HEK293 (cell line): ENCODE data around the gene ERRFI1.
A peak's percentile ranks its signal among the peaks of the same experiment; 100 is the strongest.
"Not testable (repeated sequence)": the region's sequence is repeated elsewhere in the genome, so short reads cannot be mapped to it uniquely, and the experiment has no call there.

Experiments used
- CTCF ChIA-PET: fragments of 350-600 bp; formaldehyde crosslinking; extraction: SDS; loops from one replicate; lab custom pipeline; 2021; ENCODE audit warnings: antibody characterized with exemption; lab: Yijun Ruan, JAX
- POLR2A ChIA-PET: fragments of 300-600 bp; formaldehyde crosslinking; extraction: SDS; loops from one replicate; lab custom pipeline; 2020; ENCODE audit warnings: antibody characterized with exemption, inconsistent platforms; lab: Yijun Ruan, JAX
- H3K27ac ChIP-seq: fragments of 200-500 bp; sonication (Bioruptor generic); 2 replicates; pipeline ENCODE4 v1.5.1; 2014; ENCODE audit warnings: low read depth, low read length, control low read depth, inconsistent platforms; ENCODE audit errors: extremely low read depth
- H3K36me3 ChIP-seq, 2 experiments: fragments of 200-500 bp in 1 of 2; sonication (Bioruptor generic) in 1 of 2; 1 replicate in 1 of 2; 2 replicates in 1 of 2; pipeline ENCODE4 v1.5.1; 2014 to 2017; ENCODE audit warnings: inconsistent platforms in 2 of 2, low read length in 2 of 2; ENCODE audit not compliant: control insufficient read depth in 2 of 2, insufficient read depth in 1 of 2
- H3K4me1 ChIP-seq: fragments of 200-500 bp; sonication (Bioruptor generic); 2 replicates; pipeline ENCODE4 v1.5.1; 2014; ENCODE audit warnings: mild to moderate bottlenecking, low read length, inconsistent platforms; ENCODE audit not compliant: control insufficient read depth, insufficient read depth
- H3K4me3 ChIP-seq: 2 replicates; pipeline ENCODE4 v1.5.1; 2011; ENCODE audit warnings: low read depth, mild to moderate bottlenecking, control low read depth, low read length, moderate library complexity
- H3K9me3 ChIP-seq: fragments of 200-500 bp; sonication (Bioruptor generic); 2 replicates; pipeline ENCODE4 v1.5.1; 2014; ENCODE audit warnings: low read depth, low read length, inconsistent platforms; ENCODE audit not compliant: control insufficient read depth, insufficient read depth
- GLI4 ChIP-seq: fragments of 450-650 bp; formaldehyde crosslinking; IDR thresholded peaks from 2 replicates; pipeline ENCODE4 v1.5.1; 2016; ENCODE audit warnings: missing biosample characterization, missing genetic modification characterization
- HIC1 ChIP-seq: fragments of 450-650 bp; formaldehyde crosslinking; IDR thresholded peaks from 2 replicates; pipeline ENCODE4 v1.5.1; 2016; ENCODE audit warnings: missing biosample characterization, missing genetic modification characterization
- KLF10 ChIP-seq: fragments of 450-650 bp; IDR thresholded peaks from 2 replicates; pipeline ENCODE4 v1.5.1; 2018; ENCODE audit warnings: missing biosample characterization, mild to moderate bottlenecking, missing genetic modification characterization
- OSR2 ChIP-seq: fragments of 450-650 bp; formaldehyde crosslinking; IDR thresholded peaks from 2 replicates; pipeline ENCODE4 v1.5.1; 2016; ENCODE audit warnings: missing biosample characterization, missing genetic modification characterization
- OVOL3 ChIP-seq: fragments of 450-650 bp; formaldehyde crosslinking; IDR thresholded peaks from 2 replicates; pipeline ENCODE4 v1.5.1; 2016; ENCODE audit warnings: missing biosample characterization, missing genetic modification characterization
- TRIM28 ChIP-seq: IDR thresholded peaks from 2 replicates; pipeline ENCODE4 v1.6.1; 2011; ENCODE audit warnings: low read length, control low read depth, borderline replicate concordance
- ZBTB21 ChIP-seq: fragments of 450-650 bp; formaldehyde crosslinking; IDR thresholded peaks from 2 replicates; pipeline ENCODE4 v1.5.1; 2017; ENCODE audit warnings: missing biosample characterization, missing genetic modification characterization
- ZFP3 ChIP-seq: fragments of 450-650 bp; formaldehyde crosslinking; IDR thresholded peaks from 2 replicates; pipeline ENCODE4 v1.5.1; 2016; ENCODE audit warnings: low read depth, missing biosample characterization, missing genetic modification characterization
- ZNF311 ChIP-seq: fragments of 450-650 bp; formaldehyde crosslinking; IDR thresholded peaks from 2 replicates; pipeline ENCODE4 v1.5.1; 2017; ENCODE audit warnings: missing biosample characterization, missing genetic modification characterization, borderline replicate concordance
- ZNF366 ChIP-seq: fragments of 450-650 bp; formaldehyde crosslinking; conservative IDR thresholded peaks from 2 replicates; pipeline ENCODE4 v1.5.1; 2016; ENCODE audit warnings: missing biosample characterization, missing genetic modification characterization
- ZNF449 ChIP-seq: fragments of 450-650 bp; formaldehyde crosslinking; IDR thresholded peaks from 2 replicates; pipeline ENCODE4 v1.5.1; 2017; ENCODE audit warnings: missing biosample characterization, mild to moderate bottlenecking, missing genetic modification characterization, moderate library complexity
- ZNF501 ChIP-seq: fragments of 450-650 bp; formaldehyde crosslinking; IDR thresholded peaks from 2 replicates; pipeline ENCODE4 v1.5.1; 2016; ENCODE audit warnings: missing biosample characterization, missing genetic modification characterization
- ZNF623 ChIP-seq: fragments of 450-650 bp; formaldehyde crosslinking; IDR thresholded peaks from 2 replicates; pipeline ENCODE4 v1.5.1; 2016; ENCODE audit warnings: missing biosample characterization, missing genetic modification characterization
- ZNF677 ChIP-seq: fragments of 450-650 bp; IDR thresholded peaks from 2 replicates; pipeline ENCODE4 v1.5.0; 2018; ENCODE audit warnings: missing biosample characterization, mild to moderate bottlenecking, missing genetic modification characterization, moderate library complexity
- ZNF701 ChIP-seq: fragments of 450-650 bp; formaldehyde crosslinking; IDR thresholded peaks from 2 replicates; pipeline ENCODE4 v1.5.1; 2016; ENCODE audit warnings: missing biosample characterization, missing genetic modification characterization
- ZNF747 ChIP-seq: fragments of 450-650 bp; formaldehyde crosslinking; IDR thresholded peaks from 2 replicates; pipeline ENCODE4 v1.5.1; 2016; ENCODE audit warnings: missing biosample characterization, missing genetic modification characterization
- TF ChIP-seq, protein P1 (sequence below): fragments of 450-650 bp; formaldehyde crosslinking; IDR thresholded peaks from 2 replicates; pipeline ENCODE4 v1.5.1; 2016; ENCODE audit warnings: missing biosample characterization, missing genetic modification characterization
- TF ChIP-seq, protein P2 (sequence below): fragments of 450-650 bp; IDR thresholded peaks from 2 replicates; pipeline ENCODE4 v1.5.1; 2018; ENCODE audit warnings: missing biosample characterization, missing genetic modification characterization

ERRFI1 gene

DNA sequence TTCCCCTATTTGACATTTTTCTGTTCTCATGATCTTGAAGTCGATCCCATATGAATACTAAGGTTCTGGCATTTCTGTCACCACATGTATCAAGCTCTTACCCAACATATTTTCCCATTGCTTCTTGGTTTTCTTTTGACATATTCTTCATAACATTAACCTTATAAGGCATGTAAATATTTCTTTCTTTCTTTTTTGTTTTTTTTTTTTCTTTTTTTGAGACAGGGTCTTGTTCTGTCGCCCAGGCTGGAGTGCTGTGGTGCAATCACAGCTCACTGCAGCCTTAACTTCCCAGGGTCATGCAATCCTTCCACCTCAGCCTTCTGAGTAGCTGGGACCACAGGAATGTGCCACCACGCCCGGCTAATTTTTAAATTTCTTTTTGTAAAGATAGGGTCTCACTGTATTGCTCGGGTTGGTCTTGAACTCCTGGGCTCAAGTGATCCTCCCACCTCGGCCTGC lies 33.1 kb upstream of the ERRFI1 start:
- Histone ChIP-seq H3K4me3 (no peak overlapping the region), H3K9me3 (no peaks in the 10 kb centered on the region), H3K4me1 (peaks cover under 1% of the 10 kb centered on the region), H3K36me3 (no peaks in the 10 kb centered on the region), H3K27ac (no peak overlapping the region)
- TF ChIP-seq ZNF623 (tag by site-specific recombination) (no peak), ZNF747 (no peak), ZNF311 (no peak), TRIM28 (no peak), HIC1 (tag by site-specific recombination) (no peak), ZBTB21 (tag by site-specific recombination) (no peak), OSR2 (tag by site-specific recombination) (no peak), OVOL3 (tag by site-specific recombination) (no peak), ZNF677 (no peak), ZNF501 (tag by site-specific recombination) (no peak), GLI4 (no peak), ZNF449 (tag by site-specific recombination) (no peak), KLF10 (no peak), ZNF701 (no peak), ZFP3 (tag by site-specific recombination) (no peak)
- TF ChIP-seq, protein P1, sequence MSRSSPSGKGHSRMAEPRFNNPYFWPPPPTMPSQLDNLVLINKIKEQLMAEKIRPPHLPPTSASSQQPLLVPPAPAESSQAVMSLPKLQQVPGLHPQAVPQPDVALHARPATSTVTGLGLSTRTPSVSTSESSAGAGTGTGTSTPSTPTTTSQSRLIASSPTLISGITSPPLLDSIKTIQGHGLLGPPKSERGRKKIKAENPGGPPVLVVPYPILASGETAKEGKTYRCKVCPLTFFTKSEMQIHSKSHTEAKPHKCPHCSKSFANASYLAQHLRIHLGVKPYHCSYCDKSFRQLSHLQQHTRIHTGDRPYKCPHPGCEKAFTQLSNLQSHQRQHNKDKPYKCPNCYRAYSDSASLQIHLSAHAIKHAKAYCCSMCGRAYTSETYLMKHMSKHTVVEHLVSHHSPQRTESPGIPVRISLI (tag by site-specific recombination) = no peak
- TF ChIP-seq, protein P2, sequence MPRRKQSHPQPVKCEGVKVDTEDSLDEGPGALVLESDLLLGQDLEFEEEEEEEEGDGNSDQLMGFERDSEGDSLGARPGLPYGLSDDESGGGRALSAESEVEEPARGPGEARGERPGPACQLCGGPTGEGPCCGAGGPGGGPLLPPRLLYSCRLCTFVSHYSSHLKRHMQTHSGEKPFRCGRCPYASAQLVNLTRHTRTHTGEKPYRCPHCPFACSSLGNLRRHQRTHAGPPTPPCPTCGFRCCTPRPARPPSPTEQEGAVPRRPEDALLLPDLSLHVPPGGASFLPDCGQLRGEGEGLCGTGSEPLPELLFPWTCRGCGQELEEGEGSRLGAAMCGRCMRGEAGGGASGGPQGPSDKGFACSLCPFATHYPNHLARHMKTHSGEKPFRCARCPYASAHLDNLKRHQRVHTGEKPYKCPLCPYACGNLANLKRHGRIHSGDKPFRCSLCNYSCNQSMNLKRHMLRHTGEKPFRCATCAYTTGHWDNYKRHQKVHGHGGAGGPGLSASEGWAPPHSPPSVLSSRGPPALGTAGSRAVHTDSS (tag by site-specific recombination) = no peak
- TF ChIP-seq, all 188 proteins: peak for 0
- POLR2A ChIA-PET = interaction anchor here (0.7 kb wide), 1 partner anchor 288 kb away, joined by 5 read pairs; no protein-coding TSS in a partner anchor
- CTCF ChIA-PET = interaction anchor here (0.6 to 0.7 kb wide), 2 partner anchors 68 to 289 kb away, joined by 3 read pairs; no protein-coding TSS in a partner anchor

- POLR2A ChIA-PET, H3K4me1 ChIP-seq, H3K36me3 ChIP-seq, H3K4me3 ChIP-seq, H3K9me3 ChIP-seq, H3K27ac ChIP-seq: not testable (repeated sequence)
- CTCF ChIA-PET = interaction anchor here (0.6 kb wide), 1 partner anchor 315 kb away, joined by 4 read pairs; no protein-coding TSS in a partner anchor
- TF ChIP-seq ZNF366 (tag by site-specific recombination) = peak; percentile 94
Measured at GRCh38 chr1:8057779-8058178, 31.7 kb upstream of the ERRFI1 start.
